Kidney capillary endothelial cell (primary cell): ENCODE results near the gene GATA3.

ENCODE experiments used
- DNase-seq: peaks from one replicate; pipeline ENCODE4 v3.0.0-alpha.2; 2018; ENCODE audit warnings: low spot score

The GATA3 gene

GRCh38 chr10:8064436-8064835 lies 9.9 kb downstream of the GATA3 start:
- no peak for DNase-seq

- DNase-seq, result peak; percentile 83
Measured at GRCh38 chr10:8065651-8066050, 11.2 kb downstream of the GATA3 start.

GRCh38 chr10:8066124-8066523 lies 11.6 kb downstream of the GATA3 start:
- DNase-seq, result no peak

GRCh38 chr10:8066797-8067196 lies 12.3 kb downstream of the GATA3 start:
- no peak for DNase-seq

- DNase-seq, result no peak
Measured at GRCh38 chr10:8069108-8069507, 14.6 kb downstream of the GATA3 start.

GRCh38 chr10:8069627-8070026 lies 15.1 kb downstream of the GATA3 start:
- no peak for DNase-seq

GRCh38 chr10:8070440-8070839 lies 16.0 kb downstream of the GATA3 start:
- no peak for DNase-seq

- DNase-seq, result no peak
Measured at GRCh38 chr10:8071006-8071405, 16.5 kb downstream of the GATA3 start.

- DNase-seq, result no peak
Measured at GRCh38 chr10:8071666-8072065, 17.2 kb downstream of the GATA3 start.

GRCh38 chr10:8072211-8072610 lies 17.7 kb downstream of the GATA3 start:
- DNase-seq, result no peak

GRCh38 chr10:8073691-8074416 lies 19.4 kb downstream of the GATA3 start:
- no peak for DNase-seq

- DNase-seq, result no peak
Measured at GRCh38 chr10:8074881-8075280, 20.4 kb downstream of the GATA3 start.

GRCh38 chr10:8075282-8076260 lies 21.1 kb downstream of the GATA3 start:
- DNase-seq, result no peak

GRCh38 chr10:8076933-8077332 lies 22.4 kb downstream of the GATA3 start:
- no peak for DNase-seq

GRCh38 chr10:8078027-8078426 lies 23.5 kb downstream of the GATA3 start:
- DNase-seq, result no peak

GRCh38 chr10:8079126-8079525 lies 24.6 kb downstream of the GATA3 start:
- DNase-seq, result no peak

- DNase-seq, result no peak
Measured at GRCh38 chr10:8084799-8085198, 30.3 kb downstream of the GATA3 start.

GRCh38 chr10:8085251-8085650 lies 30.8 kb downstream of the GATA3 start:
- DNase-seq, result no peak

GRCh38 chr10:8086315-8086714 lies 31.8 kb downstream of the GATA3 start:
- no peak for DNase-seq

GRCh38 chr10:8088504-8088903 lies 34.0 kb downstream of the GATA3 start:
- DNase-seq, result no peak

GRCh38 chr10:8092428-8092827 lies 37.9 kb downstream of the GATA3 start:
- DNase-seq, result no peak

- DNase-seq, result no peak
Measured at GRCh38 chr10:8095959-8096358, 41.5 kb downstream of the GATA3 start.

- no peak for DNase-seq
Measured at GRCh38 chr10:8096931-8097330, 42.4 kb downstream of the GATA3 start.
